ENCODE results near the gene ISG20. TPM values are rescaled to one million over a fixed set of nuclear protein-coding genes. Genes with fewer than 3 reads are reported as not detected.

The ISG20 gene
- total and polyA plus RNA-seq, 2 donors (not counting 3 experiments of a cell fraction or from before 2014, with no cell fraction given), result 6.4 to 7.5 TPM

DNA sequence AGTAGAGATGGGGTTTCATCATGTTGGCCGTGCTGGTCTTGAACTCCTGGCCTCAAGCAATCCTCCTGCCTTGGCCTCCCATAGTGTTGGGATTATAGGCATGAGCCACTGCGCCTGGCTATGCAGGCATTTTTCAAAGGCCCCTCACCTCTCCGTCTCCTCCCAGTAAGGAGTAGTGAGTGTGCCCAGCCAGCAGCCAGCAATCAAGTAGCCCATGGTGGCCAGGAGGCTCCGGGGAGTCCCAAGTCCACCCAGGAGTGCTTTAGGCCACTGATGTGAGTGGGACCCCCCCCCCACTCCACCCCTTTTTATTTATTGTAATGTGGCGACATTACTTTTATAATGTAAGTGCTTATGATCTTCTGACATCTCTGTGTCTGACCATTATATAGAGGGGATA is 8.1 kb downstream of the ISG20 start:
- ChIA-PET POLR2A (no interaction called here), CTCF (interaction anchor here (1.7 kb wide), 1 partner anchor 22 kb away, joined by 4 read pairs; no protein-coding TSS in a partner anchor)
- H4K20me1 ChIP-seq (replicated peaks; ENCODE audit: control insufficient read depth, extremely low read depth, insufficient read depth, low read length), result no peaks in the 10 kb centered on the region
- no peak overlapping the region for H3K4me3 ChIP-seq (replicated peaks in 1 of 3; ENCODE audit: insufficient read depth in 1 of 3, low read depth in 1 of 3, low read length in 3 of 3)
- dilution Hi-C loops (cut with MboI; ENCODE audit: extremely low pct_ligation_motif_present, low sequenced_read_pairs), result no loop called here
- no peaks in the 10 kb centered on the region for H3K79me2 ChIP-seq (ENCODE audit: control insufficient read depth, insufficient read depth, low read length)
- BruUV-seq (replicated peaks), result no TSS peak
- peaks cover 28% of the 10 kb centered on the region for H3K4me1 ChIP-seq (ENCODE audit: control insufficient read depth, extremely low read depth, insufficient read depth, low read length)
- H2AFZ ChIP-seq (ENCODE audit: low read depth, low read length), result no peak overlapping the region
- H3K9me3 ChIP-seq (replicated peaks; ENCODE audit: control insufficient read depth, insufficient read depth, low read length), result no peaks in the 10 kb centered on the region
- H3K9ac ChIP-seq (replicated peaks; ENCODE audit: extremely low read depth, insufficient read depth, low read length), result no peak overlapping the region
- FAIRE-seq, result no peak
- no peak for TF ChIP-seq POLR2AphosphoS5 (IDR thresholded peaks at IDR 0.05; ENCODE audit: insufficient read depth, low read depth, low read length)
- TF ChIP-seq, protein P1, sequence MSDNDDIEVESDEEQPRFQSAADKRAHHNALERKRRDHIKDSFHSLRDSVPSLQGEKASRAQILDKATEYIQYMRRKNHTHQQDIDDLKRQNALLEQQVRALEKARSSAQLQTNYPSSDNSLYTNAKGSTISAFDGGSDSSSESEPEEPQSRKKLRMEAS (IDR thresholded peaks at IDR 0.05; ENCODE audit: insufficient read depth, insufficient read length), result no peak
- TF ChIP-seq, protein P2, sequence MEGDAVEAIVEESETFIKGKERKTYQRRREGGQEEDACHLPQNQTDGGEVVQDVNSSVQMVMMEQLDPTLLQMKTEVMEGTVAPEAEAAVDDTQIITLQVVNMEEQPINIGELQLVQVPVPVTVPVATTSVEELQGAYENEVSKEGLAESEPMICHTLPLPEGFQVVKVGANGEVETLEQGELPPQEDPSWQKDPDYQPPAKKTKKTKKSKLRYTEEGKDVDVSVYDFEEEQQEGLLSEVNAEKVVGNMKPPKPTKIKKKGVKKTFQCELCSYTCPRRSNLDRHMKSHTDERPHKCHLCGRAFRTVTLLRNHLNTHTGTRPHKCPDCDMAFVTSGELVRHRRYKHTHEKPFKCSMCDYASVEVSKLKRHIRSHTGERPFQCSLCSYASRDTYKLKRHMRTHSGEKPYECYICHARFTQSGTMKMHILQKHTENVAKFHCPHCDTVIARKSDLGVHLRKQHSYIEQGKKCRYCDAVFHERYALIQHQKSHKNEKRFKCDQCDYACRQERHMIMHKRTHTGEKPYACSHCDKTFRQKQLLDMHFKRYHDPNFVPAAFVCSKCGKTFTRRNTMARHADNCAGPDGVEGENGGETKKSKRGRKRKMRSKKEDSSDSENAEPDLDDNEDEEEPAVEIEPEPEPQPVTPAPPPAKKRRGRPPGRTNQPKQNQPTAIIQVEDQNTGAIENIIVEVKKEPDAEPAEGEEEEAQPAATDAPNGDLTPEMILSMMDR (IDR thresholded peaks at IDR 0.05; ENCODE audit: extremely low read depth in 1 of 2, insufficient read depth in 1 of 2, low read depth in 1 of 2, low read length in 2 of 2), result no peak
- TF ChIP-seq FOS (IDR thresholded peaks at IDR 0.05; ENCODE audit: borderline replicate concordance, insufficient read depth, low read length), result no peak
- TF ChIP-seq GATA2 (IDR thresholded peaks at IDR 0.05; ENCODE audit: insufficient read depth, insufficient read length, low read depth, low read length), result no peak
- no peak for TF ChIP-seq JUN (IDR thresholded peaks at IDR 0.05; ENCODE audit: borderline replicate concordance, insufficient read depth, insufficient read length, low read depth)
- TF ChIP-seq EZH2 (IDR thresholded peaks at IDR 0.05; ENCODE audit: borderline replicate concordance, low read depth, low read length, severe bottlenecking), result no peak
- TF ChIP-seq POLR2A (IDR thresholded peaks at IDR 0.05; ENCODE audit: low read depth, low read length), result no peak
- no peak for TF ChIP-seq MYC (IDR thresholded peaks at IDR 0.05; ENCODE audit: low read depth, low read length)
- no peaks in the 10 kb centered on the region for H3K36me3 ChIP-seq (ENCODE audit: control insufficient read depth in 2 of 2, extremely low read depth in 1 of 2, insufficient read depth in 2 of 2, low read length in 2 of 2)
- DNase-seq (ENCODE audit: low read depth, low spot score), result no peak
- intact Hi-C loops (cut with micrococcal nuclease), result loop anchor here (5.0 kb wide), 1 partner anchor 250 kb away; the partner anchor contains the start of gene HAPLN3
- H3K9me1 ChIP-seq (replicated peaks; ENCODE audit: control insufficient read depth, extremely low read depth, insufficient read depth, low read length), result no peaks in the 10 kb centered on the region
- no peak overlapping the region for H3K4me2 ChIP-seq (ENCODE audit: insufficient read depth, low read length)
- no peak overlapping the region for H3K27ac ChIP-seq (ENCODE audit: insufficient read depth, low read depth, low read length)
- H3K27me3 ChIP-seq (ENCODE audit: control insufficient read depth in 2 of 2, insufficient read depth in 2 of 2, low read length in 2 of 2), result no peaks in the 10 kb centered on the region

Measured in endothelial cell of umbilical vein (primary cell).